Left lung (tissue), 10 donors: ENCODE measurements around the gene DNM3. TPM values are rescaled to one million over a fixed set of nuclear protein-coding genes. Genes with fewer than 3 reads are reported as not detected.

Experiments
- ATAC-seq: fragments of 200-7000 bp; cut with Tn5 transposase; one replicate; pipeline ENCODE4 v1.9.1; 2020; ENCODE audit warnings: moderate library complexity
- DNase-seq, 4 donors: peaks; one replicate each; pipeline ENCODE4 v3.0.0-alpha.2; 2013 to 2020
- H3K27ac ChIP-seq, 2 donors: fragments of 200-600 bp; sonication (generic) in 1 of 2; one replicate each; pipeline versions ENCODE4 v1.5.0 to v1.8.0; 2020 to 2021
- H3K27me3 ChIP-seq, 2 donors: fragments of 200-600 bp; sonication (generic) in 1 of 2; one replicate each; pipeline versions ENCODE4 v1.5.0 to v1.8.0; 2020 to 2021
- H3K36me3 ChIP-seq, 2 donors: fragments of 200-600 bp; sonication (generic) in 1 of 2; one replicate each; pipeline versions ENCODE4 v1.5.0 to v1.8.0; 2020 to 2021
- H3K4me1 ChIP-seq, 2 donors: fragments of 200-600 bp; one replicate each; pipeline ENCODE4 v1.8.0; 2021
- H3K4me3 ChIP-seq, 2 donors: fragments of 200-600 bp; sonication (generic) in 1 of 2; one replicate each; pipeline versions ENCODE4 v1.5.0 to v1.8.0; 2020 to 2021; ENCODE audit warnings: mild to moderate bottlenecking in 1 of 2
- H3K9me3 ChIP-seq, 2 donors: fragments of 200-600 bp; sonication (generic) in 1 of 2; one replicate each; pipeline versions ENCODE4 v1.5.0 to v1.8.0; 2020 to 2021
- intact Hi-C, 2 donors: fragments of 100-400 bp; cut with DNase I; formaldehyde crosslinking; loops; one replicate each; pipeline versions ENCODE4 v1.11.2 to v1.14.2; 2022
- polyA plus RNA-seq, 6 donors: library from polyadenylated mRNA; unstranded; fragments of 120-200 nt; gene quantifications; one replicate each; pipeline ENCODE4 v1.2.1, GENCODE V29; 2013; ENCODE audit not compliant: insufficient read length in 6 of 6
- total RNA-seq, 2 donors: library from RNA; stranded (reverse); fragmentation: NEBNext Ultra II Directional; extraction: Animal tissue kit (Norgen Biotek cat#: 25700); gene quantifications; one replicate each; pipeline ENCODE4 v1.2.1, GENCODE V29; 2021
- TF ChIP-seq, protein P1 (sequence below), 2 donors: fragments of 200-600 bp; sonication (generic) in 1 of 2; IDR thresholded peaks; one replicate each; pipeline versions ENCODE4 v1.5.0 to v1.8.0; 2021; ENCODE audit warnings: antibody characterized with exemption in 2 of 2
- donor health status: DM: no; HTN: yes; CAD: no.
- donor health status: DM: no; HTN: no; CAD: no.

The DNM3 gene
- total and polyA plus RNA-seq, 8 donors = 5.2 to 7.7 (median 6.3) TPM

DNA sequence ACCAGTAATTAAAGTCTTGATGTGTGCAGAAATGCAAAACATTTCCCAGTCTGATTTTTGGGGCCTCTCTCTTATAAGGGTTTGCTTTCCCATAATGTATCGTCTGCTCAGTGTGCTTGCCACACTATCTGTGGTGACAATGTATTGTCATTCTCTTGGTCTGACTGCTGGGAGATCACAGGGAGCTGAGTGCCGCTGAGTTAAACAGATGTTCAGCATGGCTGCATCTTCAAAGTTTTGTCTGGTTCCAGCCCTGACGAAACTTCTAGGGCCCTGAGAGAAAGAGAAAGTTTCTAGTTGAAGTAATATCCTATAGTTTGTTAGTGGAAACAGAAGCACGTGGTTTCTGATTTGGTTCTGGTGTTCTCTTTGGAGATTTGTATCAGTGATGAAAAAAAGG, 42.6 kb downstream of the DNM3 start:
- Histone ChIP-seq H3K4me1 (no peaks in the 10 kb centered on the region), H3K9me3 (no peaks in the 10 kb centered on the region), H3K27me3 (no peaks in the 10 kb centered on the region), H3K4me3 (no peak overlapping the region), H3K36me3 (no peaks in the 10 kb centered on the region), H3K27ac (no peak overlapping the region)
- DNase-seq (no peak), ATAC-seq (no peak)
- intact Hi-C loops = no loop called here
- TF ChIP-seq, protein P1, sequence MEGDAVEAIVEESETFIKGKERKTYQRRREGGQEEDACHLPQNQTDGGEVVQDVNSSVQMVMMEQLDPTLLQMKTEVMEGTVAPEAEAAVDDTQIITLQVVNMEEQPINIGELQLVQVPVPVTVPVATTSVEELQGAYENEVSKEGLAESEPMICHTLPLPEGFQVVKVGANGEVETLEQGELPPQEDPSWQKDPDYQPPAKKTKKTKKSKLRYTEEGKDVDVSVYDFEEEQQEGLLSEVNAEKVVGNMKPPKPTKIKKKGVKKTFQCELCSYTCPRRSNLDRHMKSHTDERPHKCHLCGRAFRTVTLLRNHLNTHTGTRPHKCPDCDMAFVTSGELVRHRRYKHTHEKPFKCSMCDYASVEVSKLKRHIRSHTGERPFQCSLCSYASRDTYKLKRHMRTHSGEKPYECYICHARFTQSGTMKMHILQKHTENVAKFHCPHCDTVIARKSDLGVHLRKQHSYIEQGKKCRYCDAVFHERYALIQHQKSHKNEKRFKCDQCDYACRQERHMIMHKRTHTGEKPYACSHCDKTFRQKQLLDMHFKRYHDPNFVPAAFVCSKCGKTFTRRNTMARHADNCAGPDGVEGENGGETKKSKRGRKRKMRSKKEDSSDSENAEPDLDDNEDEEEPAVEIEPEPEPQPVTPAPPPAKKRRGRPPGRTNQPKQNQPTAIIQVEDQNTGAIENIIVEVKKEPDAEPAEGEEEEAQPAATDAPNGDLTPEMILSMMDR (IDR thresholded peaks at IDR 0.05) = no peak

DNA sequence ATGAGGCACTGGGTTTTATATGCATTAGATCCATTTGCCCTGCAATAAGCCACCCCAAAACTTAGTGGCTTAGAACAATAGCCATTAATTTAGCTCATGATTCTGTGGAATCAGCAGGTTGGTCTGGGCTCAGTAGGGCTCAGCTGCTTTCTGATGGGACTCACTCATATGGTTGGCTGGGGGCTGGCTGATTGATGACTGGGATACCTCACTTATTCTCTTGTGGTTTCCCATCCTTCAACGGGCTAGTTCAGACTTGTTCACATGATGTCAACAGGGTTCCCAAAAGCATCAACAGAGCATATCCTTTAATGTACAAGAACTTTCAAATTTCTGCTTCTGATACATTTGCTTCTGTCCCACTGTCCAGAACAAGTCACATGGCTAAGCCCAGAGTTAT, 43.2 kb downstream of the DNM3 start:
- Histone ChIP-seq H3K27me3 (no peaks in the 10 kb centered on the region), H3K9me3 (no peaks in the 10 kb centered on the region), H3K4me1 (no peaks in the 10 kb centered on the region), H3K4me3 (no peak overlapping the region), H3K27ac (no peak overlapping the region), H3K36me3 (no peaks in the 10 kb centered on the region)
- TF ChIP-seq, protein P1 (IDR thresholded peaks at IDR 0.05) = no peak
- ATAC-seq (no peak), DNase-seq (no peak)
- intact Hi-C loops = no loop called here

GRCh38 chr1:171890131-171890530, 48.8 kb downstream of the DNM3 start:
- DNase-seq (no peak), ATAC-seq (no peak)
- Histone ChIP-seq H3K4me1 (no peaks in the 10 kb centered on the region), H3K4me3 (no peak overlapping the region), H3K27me3 (no peaks in the 10 kb centered on the region), H3K36me3 (no peaks in the 10 kb centered on the region), H3K27ac (no peak overlapping the region), H3K9me3 (peaks cover 0 to 2% of the 10 kb centered on the region in 2 donors)
- intact Hi-C loops = no loop called here
- TF ChIP-seq, protein P1 (IDR thresholded peaks at IDR 0.05) = no peak

GRCh38 chr1:171896936-171897703, 55.8 kb downstream of the DNM3 start:
- Histone ChIP-seq H3K27me3 (no peaks in the 10 kb centered on the region), H3K27ac (no peak overlapping the region), H3K4me1 (peaks cover 0 to 5% of the 10 kb centered on the region in 2 donors), H3K4me3 (no peak overlapping the region), H3K36me3 (no peaks in the 10 kb centered on the region), H3K9me3 (peaks cover 0 to 2% of the 10 kb centered on the region in 2 donors)
- no peak for DNase-seq
- intact Hi-C loops = no loop called here
- no peak for ATAC-seq
- TF ChIP-seq, protein P1 (IDR thresholded peaks at IDR 0.05) = no peak

GRCh38 chr1:171898941-171899340, 57.6 kb downstream of the DNM3 start:
- Histone ChIP-seq H3K36me3 (no peaks in the 10 kb centered on the region), H3K9me3 (peaks cover 0 to 2% of the 10 kb centered on the region in 2 donors), H3K27ac (no peak overlapping the region), H3K4me1 (peaks cover 0 to 5% of the 10 kb centered on the region in 2 donors), H3K27me3 (no peaks in the 10 kb centered on the region), H3K4me3 (no peak overlapping the region)
- ATAC-seq (peak; percentile 33), DNase-seq (peak in 1 of 4 donors; percentile 64)
- TF ChIP-seq, protein P1 (IDR thresholded peaks at IDR 0.05) = no peak
- intact Hi-C loops = no loop called here
